ENCODE measurements around the gene ELOB. TPM values are rescaled to one million over a fixed set of nuclear protein-coding genes. Genes with fewer than 3 reads are reported as not detected.

Gene ELOB
- total and polyA plus RNA-seq, 7 donors: 226 to 660 (median 317) TPM

DNA sequence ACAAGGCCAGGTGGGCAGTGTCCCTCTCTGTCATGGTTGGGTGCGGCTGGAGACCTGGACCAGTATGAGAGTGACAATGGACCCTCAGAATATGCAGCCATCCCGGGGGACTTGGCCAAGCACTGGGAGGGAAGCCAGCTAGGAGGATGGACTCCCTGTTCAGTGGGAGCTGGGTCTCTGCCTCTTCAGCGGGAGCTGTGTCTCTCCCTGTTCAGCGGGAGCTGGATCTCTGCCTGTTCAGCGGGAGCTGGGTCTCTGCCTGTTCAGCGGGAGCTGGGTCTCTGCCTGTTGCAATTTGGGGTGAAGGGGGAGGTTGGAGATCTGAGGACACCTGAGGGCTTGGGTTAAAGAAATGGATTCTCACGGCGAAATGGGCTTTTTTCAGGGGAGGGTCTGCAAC, 14.1 kb upstream of the ELOB start:
- intact Hi-C loops (cut with DNase I): no loop called here
- WGBS, 3 donors: 64 to 76% (median 69%) methylated on average over 8 of the region's 8 CpGs
- Histone ChIP-seq H3K36me3 (ENCODE audit: insufficient read depth in 1 of 2, low read depth in 1 of 2) (no peaks in the 10 kb centered on the region), H3K9me3 (no peaks in the 10 kb centered on the region), H3K4me1 (no peaks in the 10 kb centered on the region), H3K27ac (no peak overlapping the region), H3K4me3 (no peak overlapping the region), H3K27me3 (ENCODE audit: insufficient read depth in 3 of 3, low read length in 2 of 3) (peaks cover 0 to 39% (median 14%) of the 10 kb centered on the region in 3 donors)
- DNase-seq: peak in 1 of 2 donors; percentile 30
- ATAC-seq: no peak
- TF ChIP-seq, protein P1, sequence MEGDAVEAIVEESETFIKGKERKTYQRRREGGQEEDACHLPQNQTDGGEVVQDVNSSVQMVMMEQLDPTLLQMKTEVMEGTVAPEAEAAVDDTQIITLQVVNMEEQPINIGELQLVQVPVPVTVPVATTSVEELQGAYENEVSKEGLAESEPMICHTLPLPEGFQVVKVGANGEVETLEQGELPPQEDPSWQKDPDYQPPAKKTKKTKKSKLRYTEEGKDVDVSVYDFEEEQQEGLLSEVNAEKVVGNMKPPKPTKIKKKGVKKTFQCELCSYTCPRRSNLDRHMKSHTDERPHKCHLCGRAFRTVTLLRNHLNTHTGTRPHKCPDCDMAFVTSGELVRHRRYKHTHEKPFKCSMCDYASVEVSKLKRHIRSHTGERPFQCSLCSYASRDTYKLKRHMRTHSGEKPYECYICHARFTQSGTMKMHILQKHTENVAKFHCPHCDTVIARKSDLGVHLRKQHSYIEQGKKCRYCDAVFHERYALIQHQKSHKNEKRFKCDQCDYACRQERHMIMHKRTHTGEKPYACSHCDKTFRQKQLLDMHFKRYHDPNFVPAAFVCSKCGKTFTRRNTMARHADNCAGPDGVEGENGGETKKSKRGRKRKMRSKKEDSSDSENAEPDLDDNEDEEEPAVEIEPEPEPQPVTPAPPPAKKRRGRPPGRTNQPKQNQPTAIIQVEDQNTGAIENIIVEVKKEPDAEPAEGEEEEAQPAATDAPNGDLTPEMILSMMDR (IDR thresholded peaks at IDR 0.05): no peak

DNA sequence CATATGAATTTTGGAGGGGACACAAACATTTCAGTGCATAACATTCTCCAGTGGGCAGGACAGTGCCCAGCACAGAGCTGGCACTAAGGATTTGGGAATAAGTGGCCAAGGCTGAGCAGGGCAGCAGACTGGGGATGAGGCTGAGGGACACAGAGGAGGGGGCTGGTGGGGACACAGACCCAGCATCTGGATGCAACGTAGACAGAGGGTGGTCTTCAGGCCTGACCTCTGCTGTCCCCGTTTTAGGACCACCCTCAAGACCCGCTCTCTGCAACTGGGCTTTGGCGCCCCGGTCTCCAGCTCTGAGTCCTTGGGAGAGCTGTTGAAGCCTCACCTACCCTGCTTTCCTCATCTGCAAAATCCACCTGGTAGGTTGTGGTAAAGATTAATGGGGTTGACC, 13.6 kb upstream of the ELOB start:
- intact Hi-C loops (cut with DNase I): no loop called here
- 78 to 80% (median 79%) methylated on average over 5 of the region's 5 CpGs for WGBS, 3 donors
- Histone ChIP-seq H3K36me3 (ENCODE audit: insufficient read depth in 1 of 2, low read depth in 1 of 2) (no peaks in the 10 kb centered on the region), H3K4me3 (no peak overlapping the region), H3K9me3 (no peaks in the 10 kb centered on the region), H3K27ac (no peak overlapping the region), H3K27me3 (ENCODE audit: insufficient read depth in 3 of 3, low read length in 2 of 3) (peaks cover 0 to 44% (median 19%) of the 10 kb centered on the region in 3 donors), H3K4me1 (no peaks in the 10 kb centered on the region)
- TF ChIP-seq, protein P1 (IDR thresholded peaks at IDR 0.05): no peak
- DNase-seq (no peak), ATAC-seq (no peak)

DNA sequence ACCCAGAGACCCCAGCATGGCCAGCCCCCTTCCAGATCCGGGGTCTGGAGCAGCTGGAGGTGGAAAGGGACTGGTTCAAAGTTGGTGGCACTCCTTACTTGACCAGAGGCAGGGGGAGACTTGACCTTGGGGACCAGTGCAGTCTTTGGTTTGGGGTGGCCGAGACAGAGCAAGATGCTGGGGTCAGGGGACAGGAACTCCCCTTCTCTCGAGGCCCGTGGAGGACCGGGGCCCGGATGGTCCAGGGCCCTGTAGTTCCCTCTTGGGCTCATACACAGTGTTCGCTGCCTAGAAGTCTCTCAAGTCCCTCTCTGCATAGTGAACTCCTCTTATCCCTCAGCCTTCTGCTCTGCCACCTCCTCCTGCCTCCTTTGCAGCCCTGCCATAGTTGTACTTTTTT, 10.9 kb upstream of the ELOB start:
- no peaks in the 10 kb centered on the region for H3K9me3 ChIP-seq
- 22 to 46% (median 29%) methylated on average over 7 of the region's 7 CpGs for WGBS, 3 donors
- ATAC-seq (no peak), DNase-seq (no peak)
- H3K36me3 ChIP-seq (ENCODE audit: insufficient read depth in 1 of 2, low read depth in 1 of 2): no peaks in the 10 kb centered on the region
- H3K27me3 ChIP-seq (ENCODE audit: insufficient read depth in 3 of 3, low read length in 2 of 3): peaks cover 0 to 56% (median 24%) of the 10 kb centered on the region in 3 donors
- H3K4me3 ChIP-seq: no peak overlapping the region
- no peak overlapping the region for H3K27ac ChIP-seq
- no peaks in the 10 kb centered on the region for H3K4me1 ChIP-seq
- TF ChIP-seq, protein P1 (IDR thresholded peaks at IDR 0.05): no peak
- intact Hi-C loops (cut with DNase I): loop anchor here in 1 of 2 donors (5.0 kb wide), 1 partner anchor 74 kb away; no protein-coding TSS in a partner anchor

GRCh38 chr16:2787406-2787805, 10.3 kb upstream of the ELOB start, which contains the start of gene PRSS33:
Gene PRSS33 (minus strand): TSS chr16:2787560. CDS start chr16:2786547, 1,013 bp downstream.
- H3K27ac ChIP-seq: no peak within 1 kb of the TSS
- peaks cover 0 to 56% (median 24%) of the 10 kb centered on the region in 3 donors for H3K27me3 ChIP-seq (ENCODE audit: insufficient read depth in 3 of 3, low read length in 2 of 3)
- no peaks in the 10 kb centered on the region for H3K4me1 ChIP-seq
- DNase-seq (no peak), ATAC-seq (no peak)
- intact Hi-C loops (cut with DNase I): loop anchor here in 1 of 2 donors (5.0 kb wide), 1 partner anchor 75 kb away; no protein-coding TSS in a partner anchor
- 25 to 31% (median 29%) methylated on average over 10 of the region's 10 CpGs for WGBS, 3 donors
- TF ChIP-seq, protein P1 (IDR thresholded peaks at IDR 0.05): no peak
- H3K4me3 ChIP-seq: no peak within 1 kb of the TSS
- no peaks in the 10 kb centered on the region for H3K9me3 ChIP-seq
- no peaks in the 10 kb centered on the region for H3K36me3 ChIP-seq (ENCODE audit: insufficient read depth in 1 of 2, low read depth in 1 of 2)

DNA sequence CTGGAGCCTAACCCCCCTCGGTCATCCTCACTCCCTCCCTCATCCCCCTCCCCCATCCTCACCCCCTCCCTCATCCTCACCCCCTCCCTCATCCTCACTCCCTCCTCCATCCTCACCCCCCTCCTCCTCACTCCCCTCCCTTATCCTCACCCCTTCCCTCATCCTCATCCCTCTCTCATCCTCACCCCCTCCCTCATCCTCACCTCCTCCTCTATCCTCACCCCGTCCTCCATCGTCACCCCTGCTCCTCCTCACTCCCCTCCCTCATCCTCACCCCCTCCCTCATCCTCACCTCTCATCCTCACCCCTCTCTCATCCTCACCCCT, 9.7 kb upstream of the ELOB start:
- DNase-seq (no peak), ATAC-seq (no peak)
- intact Hi-C loops (cut with DNase I): loop anchor here in 1 of 2 donors (5.0 kb wide), 1 partner anchor 76 kb away; no protein-coding TSS in a partner anchor
- TF ChIP-seq, protein P1 (IDR thresholded peaks at IDR 0.05): no peak
- Histone ChIP-seq H3K27ac (no peak overlapping the region), H3K4me3 (no peak overlapping the region), H3K9me3 (no peaks in the 10 kb centered on the region), H3K4me1 (no peaks in the 10 kb centered on the region), H3K27me3 (ENCODE audit: insufficient read depth in 3 of 3, low read length in 2 of 3) (peaks cover 0 to 55% (median 24%) of the 10 kb centered on the region in 3 donors), H3K36me3 (ENCODE audit: insufficient read depth in 1 of 2, low read depth in 1 of 2) (no peaks in the 10 kb centered on the region)
- 42 to 50% (median 44%) methylated on average over 2 to 3 of the region's 3 CpGs for WGBS, 3 donors

Measured in psoas muscle (tissue), 8 donors.